ENCODE data around the gene MADCAM1. TPM values are rescaled to one million over a fixed set of nuclear protein-coding genes. Genes with fewer than 3 reads are reported as not detected.

MADCAM1 gene
- total and polyA plus RNA-seq, 10 of the 15 experiments (the other 5 are each of a cell fraction or from before 2014, with no cell fraction given): 0.06 to 0.32 (median 0.31) TPM; not detected in 5

- TF ChIP-seq MYB (IDR thresholded peaks at IDR 0.05; ENCODE audit: borderline replicate concordance, low read depth, low read length) (no peak), POLR2A (IDR thresholded peaks at IDR 0.05; ENCODE audit: low read depth, low read length) (peak; percentile 87), RCOR1 (conservative IDR thresholded peaks at IDR 0.05; ENCODE audit: low read depth, low read length) (0 out of 2 replicates have a peak, but pooled peaks have one; percentile 29), SP1 (IDR thresholded peaks at IDR 0.05; ENCODE audit: low read depth, low read length) (no peak), POU2F2 (IDR thresholded peaks at IDR 0.05; ENCODE audit: borderline replicate concordance, low read depth, low read length) (0 out of 3 replicates have a peak, but pooled peaks have one; percentile 3), TAF1 (IDR thresholded peaks at IDR 0.05; ENCODE audit: borderline replicate concordance, low read depth, low read length) (peak; percentile 88), E2F8 (IDR thresholded peaks at IDR 0.05; ENCODE audit: low read depth, partially characterized antibody) (peak; percentile 79), SIX5 (IDR thresholded peaks at IDR 0.05; ENCODE audit: low read depth, low read length, severe bottlenecking) (peak; percentile 97), MLLT1 (IDR thresholded peaks at IDR 0.05) (peak; percentile 95), NRF1 (conservative IDR thresholded peaks at IDR 0.05; ENCODE audit: low read depth, low read length) (peak; percentile 54), TCF3 (IDR thresholded peaks at IDR 0.05; ENCODE audit: borderline replicate concordance, insufficient read depth, low read depth, low read length) (0 out of 2 replicates have a peak, but pooled peaks have one; percentile 3), CBX3 (IDR thresholded peaks at IDR 0.05; ENCODE audit: borderline replicate concordance, low read depth) (no peak), IRF3 (IDR thresholded peaks at IDR 0.05) (0 out of 2 replicates have a peak, but pooled peaks have one; percentile 43), BCL11A (IDR thresholded peaks at IDR 0.05; ENCODE audit: low read depth, low read length) (0 out of 2 replicates have a peak, but pooled peaks have one; percentile 5), MXI1 (IDR thresholded peaks at IDR 0.05; ENCODE audit: low read depth, low read length) (peak; percentile 13; the same call in 1 of the 2 replicates), ZNF207 (IDR thresholded peaks at IDR 0.05; ENCODE audit: borderline replicate concordance) (peak; percentile 61; the same call in 1 of the 2 replicates), CBX5 (IDR thresholded peaks at IDR 0.05; ENCODE audit: low read depth) (no peak), POLR2AphosphoS2 (IDR thresholded peaks at IDR 0.05; ENCODE audit: low read depth, low read length) (0 out of 2 replicates have a peak, but pooled peaks have one; percentile 42), CREB1 (IDR thresholded peaks at IDR 0.05; ENCODE audit: low read depth) (peak; percentile 79), LARP7 (IDR thresholded peaks at IDR 0.05) (peak; percentile 79), RB1 (IDR thresholded peaks at IDR 0.05; ENCODE audit: borderline replicate concordance) (peak; percentile 74; the same call in 1 of the 2 replicates), SMAD1 (IDR thresholded peaks at IDR 0.05; ENCODE audit: low read depth, partially characterized antibody) (peak; percentile 81), RUNX3 (IDR thresholded peaks at IDR 0.05; ENCODE audit: low read length) (0 out of 2 replicates have a peak, but pooled peaks have one; percentile 28), ATF3 (IDR thresholded peaks at IDR 0.05; ENCODE audit: borderline replicate concordance, extremely low read depth, low read depth, low read length) (0 out of 2 replicates have a peak, but pooled peaks have one; percentile 58)
Observed at GRCh38 chr19:507286-508203, 11.3 kb downstream of the MADCAM1 start, which contains the start of gene TPGS1 (continued).
